Esophagus muscularis mucosa (tissue), 4 donors: ENCODE results near the gene EPSTI1. TPM values are rescaled to one million over a fixed set of nuclear protein-coding genes. Genes with fewer than 3 reads are reported as not detected.

Experiments used
- DNase-seq: peaks from one replicate; pipeline ENCODE4 v3.0.0-alpha.2; 2017; ENCODE audit errors: extremely low spot score
- H3K27ac ChIP-seq, 4 donors: fragments of 200-600 bp; sonication (generic); replicated peaks in 1 of 4; 1 replicate in 3 of 4; 2 replicates in 1 of 4; pipeline ENCODE4 v1.5.1; 2016 to 2019; ENCODE audit warnings: mild to moderate bottlenecking in 1 of 4
- H3K27me3 ChIP-seq, 4 donors: fragments of 200-600 bp; sonication (generic); one replicate each; pipeline versions ENCODE4 v1.5.1 to v1.6.0; 2016 to 2019
- H3K36me3 ChIP-seq, 4 donors: fragments of 200-600 bp; sonication (generic); one replicate each; pipeline ENCODE4 v1.5.1; 2016 to 2019
- H3K4me1 ChIP-seq, 4 donors: fragments of 200-600 bp; sonication (generic); one replicate each; pipeline ENCODE4 v1.5.1; 2016 to 2019
- H3K4me3 ChIP-seq, 4 donors: fragments of 200-600 bp; sonication (generic); 1 replicate in 2 of 4; 2 replicates in 2 of 4; pipeline ENCODE4 v1.5.1; 2016 to 2019; ENCODE audit warnings: mild to moderate bottlenecking in 4 of 4, moderate library complexity in 1 of 4
- H3K9me3 ChIP-seq, 4 donors: fragments of 200-600 bp; sonication (generic); 1 replicate in 3 of 4; 2 replicates in 1 of 4; pipeline ENCODE4 v1.5.1; 2016 to 2019
- EP300 ChIP-seq: sonication (generic); formaldehyde crosslinking; IDR thresholded peaks from one replicate; pipeline ENCODE4 v1.6.1; 2017; ENCODE audit warnings: antibody characterized with exemption
- POLR2A ChIP-seq: fragments of 450-650 bp; IDR thresholded peaks from one replicate; pipeline ENCODE4 v1.6.1; 2017; ENCODE audit warnings: antibody characterized with exemption, moderate library complexity, mild to moderate bottlenecking, low read depth
- POLR2AphosphoS5 ChIP-seq, 2 donors: sonication (generic); formaldehyde crosslinking; IDR thresholded peaks; one replicate each; pipeline ENCODE4 v1.6.1; 2017; ENCODE audit warnings: antibody characterized with exemption in 2 of 2
- WGBS: methylation state at CpG from one replicate; pipeline ENCODE4 v1.1.5; 2018; 5-methylcytosine and 5-hydroxymethylcytosine counted together
- intact Hi-C: fragments of 100-400 bp; cut with DNase I; formaldehyde crosslinking; loops from one replicate; pipeline ENCODE4 v1.15.1; 2023
- total RNA-seq, 4 donors: library from RNA; depleted of rRNA; stranded (reverse); fragments of >200 nt; gene quantifications; one replicate each; pipeline versions ENCODE4 v1.1.0 to v1.2.1, GENCODE V29; 2016
- TF ChIP-seq, protein P1 (sequence below), 3 experiments: fragments of 200-600 bp in 2 of 3; fragments of 450-650 bp in 1 of 3; sonication (generic) in 2 of 3; IDR thresholded peaks; one replicate each; pipeline ENCODE4 v1.5.1; 2017 to 2019; ENCODE audit warnings: antibody characterized with exemption in 3 of 3, mild to moderate bottlenecking in 2 of 3, moderate library complexity in 1 of 3

The EPSTI1 gene
- total RNA-seq, 4 donors from 2014 or later: 4.6 to 16.3 (median 9.6) TPM

DNA sequence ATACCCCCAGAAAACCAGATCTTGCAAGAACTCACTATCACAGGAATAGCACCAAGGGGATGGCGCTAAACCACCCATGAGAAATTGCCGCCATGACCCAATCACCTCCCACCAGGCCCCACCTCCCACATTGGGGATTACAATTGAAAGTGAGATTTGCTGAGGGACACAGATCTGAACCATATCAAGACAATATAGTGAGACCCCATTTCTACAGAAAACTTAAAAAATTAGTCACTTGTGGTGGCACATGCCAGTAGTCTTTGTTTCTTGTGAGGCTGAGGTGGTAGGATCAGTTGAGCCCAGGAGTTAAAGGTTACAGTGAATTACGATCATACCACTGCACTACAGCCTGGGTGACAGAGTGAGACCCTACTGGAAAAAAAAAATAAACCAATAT, 41.0 kb upstream of the EPSTI1 start:
- no peak for TF ChIP-seq POLR2AphosphoS5 (IDR thresholded peaks at IDR 0.05)
- TF ChIP-seq, protein P1, sequence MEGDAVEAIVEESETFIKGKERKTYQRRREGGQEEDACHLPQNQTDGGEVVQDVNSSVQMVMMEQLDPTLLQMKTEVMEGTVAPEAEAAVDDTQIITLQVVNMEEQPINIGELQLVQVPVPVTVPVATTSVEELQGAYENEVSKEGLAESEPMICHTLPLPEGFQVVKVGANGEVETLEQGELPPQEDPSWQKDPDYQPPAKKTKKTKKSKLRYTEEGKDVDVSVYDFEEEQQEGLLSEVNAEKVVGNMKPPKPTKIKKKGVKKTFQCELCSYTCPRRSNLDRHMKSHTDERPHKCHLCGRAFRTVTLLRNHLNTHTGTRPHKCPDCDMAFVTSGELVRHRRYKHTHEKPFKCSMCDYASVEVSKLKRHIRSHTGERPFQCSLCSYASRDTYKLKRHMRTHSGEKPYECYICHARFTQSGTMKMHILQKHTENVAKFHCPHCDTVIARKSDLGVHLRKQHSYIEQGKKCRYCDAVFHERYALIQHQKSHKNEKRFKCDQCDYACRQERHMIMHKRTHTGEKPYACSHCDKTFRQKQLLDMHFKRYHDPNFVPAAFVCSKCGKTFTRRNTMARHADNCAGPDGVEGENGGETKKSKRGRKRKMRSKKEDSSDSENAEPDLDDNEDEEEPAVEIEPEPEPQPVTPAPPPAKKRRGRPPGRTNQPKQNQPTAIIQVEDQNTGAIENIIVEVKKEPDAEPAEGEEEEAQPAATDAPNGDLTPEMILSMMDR (IDR thresholded peaks at IDR 0.05): no peak
- TF ChIP-seq EP300: no peak
- no peak for TF ChIP-seq POLR2A
- no peak for DNase-seq
- H3K9me3 ChIP-seq: no peaks in the 10 kb centered on the region
- peaks cover 17 to 29% (median 18%) of the 10 kb centered on the region in 4 donors for H3K4me1 ChIP-seq
- intact Hi-C loops: no loop called here
- no peak overlapping the region for H3K27ac ChIP-seq
- H3K27me3 ChIP-seq: no peaks in the 10 kb centered on the region
- no peak overlapping the region for H3K4me3 ChIP-seq
- H3K36me3 ChIP-seq: peaks cover 3 to 7% (median 5%) of the 10 kb centered on the region in 4 donors
- 92% methylated on average over 3 of the region's 3 CpGs for WGBS

DNA sequence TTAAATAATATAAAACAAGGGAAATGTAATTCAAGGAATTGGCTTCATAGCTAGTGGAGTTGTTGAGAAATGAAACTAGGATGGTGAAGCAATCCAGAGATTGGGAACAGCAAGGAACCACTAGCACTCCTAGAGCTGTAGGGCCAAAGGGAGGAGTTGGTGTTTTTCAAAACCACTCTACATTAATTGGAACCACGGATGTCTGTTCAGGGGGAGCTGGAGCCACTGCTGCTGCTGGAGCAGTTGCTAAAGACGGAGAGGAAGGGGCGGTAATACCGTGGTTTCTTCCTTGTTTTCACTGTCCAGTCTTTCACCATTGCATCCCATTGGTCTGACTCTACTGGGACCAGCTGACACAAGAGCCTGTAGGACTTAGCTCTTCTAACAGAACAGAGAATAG, 39.8 kb upstream of the EPSTI1 start:
- Histone ChIP-seq H3K9me3 (no peaks in the 10 kb centered on the region), H3K27me3 (no peaks in the 10 kb centered on the region), H3K27ac (no peak overlapping the region), H3K4me3 (no peak overlapping the region), H3K4me1 (peaks cover 14 to 30% (median 17%) of the 10 kb centered on the region in 4 donors), H3K36me3 (peaks cover 4 to 13% (median 8%) of the 10 kb centered on the region in 4 donors)
- 91% methylated on average over 4 of the region's 4 CpGs for WGBS
- intact Hi-C loops: no loop called here
- DNase-seq: no peak
- TF ChIP-seq EP300 (no peak), POLR2A (no peak)

DNA sequence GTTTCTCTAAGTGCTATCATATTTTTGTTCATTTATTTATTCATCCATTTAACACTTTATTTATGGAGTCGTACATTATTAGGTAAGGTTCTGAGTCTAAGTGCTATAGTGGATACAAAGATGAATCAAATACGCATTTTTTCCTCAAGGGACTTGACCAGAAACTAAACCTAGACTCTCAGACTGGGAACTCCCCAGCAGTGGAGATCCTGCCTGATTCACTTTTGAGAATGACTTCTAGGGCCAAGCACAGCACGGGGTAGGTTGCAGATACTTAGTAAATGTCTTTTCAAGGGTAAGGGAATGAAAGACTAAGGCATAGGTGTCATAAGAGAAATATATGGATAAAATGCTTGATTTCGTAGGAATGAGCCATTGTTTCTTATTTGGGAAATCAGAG, 38.5 kb upstream of the EPSTI1 start:
- no peaks in the 10 kb centered on the region for H3K9me3 ChIP-seq
- no peak overlapping the region for H3K27ac ChIP-seq
- H3K4me1 ChIP-seq: peaks cover 12 to 33% (median 15%) of the 10 kb centered on the region in 4 donors
- H3K36me3 ChIP-seq: peaks cover 4 to 13% (median 8%) of the 10 kb centered on the region in 4 donors
- no peak for DNase-seq
- H3K4me3 ChIP-seq: no peak overlapping the region
- TF ChIP-seq EP300 (no peak), POLR2AphosphoS5 (IDR thresholded peaks at IDR 0.05) (no peak), POLR2A (no peak)
- TF ChIP-seq, protein P1 (IDR thresholded peaks at IDR 0.05): no peak
- intact Hi-C loops: no loop called here
- WGBS: 94% methylated on average over 4 of the region's 4 CpGs
- H3K27me3 ChIP-seq: no peaks in the 10 kb centered on the region

DNA sequence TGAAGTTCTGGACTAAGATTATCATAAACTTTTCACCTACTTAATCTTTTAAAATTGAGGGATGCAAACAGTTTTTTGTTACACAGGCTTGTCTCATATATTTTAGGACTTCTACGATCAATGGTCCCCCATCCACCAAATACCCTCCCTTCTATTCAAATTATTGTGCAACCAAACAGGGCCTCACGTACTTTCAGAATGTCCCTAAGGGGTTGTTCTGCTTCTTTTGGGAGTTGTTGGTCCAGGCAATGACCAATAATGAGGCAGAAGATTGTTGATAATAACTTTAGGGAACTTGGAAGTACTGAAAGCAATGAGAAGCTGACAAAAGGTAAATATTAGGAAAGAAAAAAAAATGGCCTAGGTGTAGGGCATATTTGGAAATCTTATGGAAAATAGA, 34.2 kb upstream of the EPSTI1 start:
- Histone ChIP-seq H3K9me3 (no peaks in the 10 kb centered on the region), H3K4me1 (peaks cover 13 to 52% (median 37%) of the 10 kb centered on the region in 4 donors), H3K36me3 (peaks cover 0 to 9% (median 4%) of the 10 kb centered on the region in 4 donors), H3K27me3 (peaks cover 0 to 4% (median 0%) of the 10 kb centered on the region in 4 donors), H3K27ac (no peak overlapping the region), H3K4me3 (no peak overlapping the region)
- intact Hi-C loops: no loop called here
- no peak for DNase-seq
- 77% methylated on average over 2 of the region's 2 CpGs for WGBS
- TF ChIP-seq POLR2AphosphoS5 (IDR thresholded peaks at IDR 0.05) (no peak), EP300 (no peak), POLR2A (no peak)
- TF ChIP-seq, protein P1 (IDR thresholded peaks at IDR 0.05): no peak

DNA sequence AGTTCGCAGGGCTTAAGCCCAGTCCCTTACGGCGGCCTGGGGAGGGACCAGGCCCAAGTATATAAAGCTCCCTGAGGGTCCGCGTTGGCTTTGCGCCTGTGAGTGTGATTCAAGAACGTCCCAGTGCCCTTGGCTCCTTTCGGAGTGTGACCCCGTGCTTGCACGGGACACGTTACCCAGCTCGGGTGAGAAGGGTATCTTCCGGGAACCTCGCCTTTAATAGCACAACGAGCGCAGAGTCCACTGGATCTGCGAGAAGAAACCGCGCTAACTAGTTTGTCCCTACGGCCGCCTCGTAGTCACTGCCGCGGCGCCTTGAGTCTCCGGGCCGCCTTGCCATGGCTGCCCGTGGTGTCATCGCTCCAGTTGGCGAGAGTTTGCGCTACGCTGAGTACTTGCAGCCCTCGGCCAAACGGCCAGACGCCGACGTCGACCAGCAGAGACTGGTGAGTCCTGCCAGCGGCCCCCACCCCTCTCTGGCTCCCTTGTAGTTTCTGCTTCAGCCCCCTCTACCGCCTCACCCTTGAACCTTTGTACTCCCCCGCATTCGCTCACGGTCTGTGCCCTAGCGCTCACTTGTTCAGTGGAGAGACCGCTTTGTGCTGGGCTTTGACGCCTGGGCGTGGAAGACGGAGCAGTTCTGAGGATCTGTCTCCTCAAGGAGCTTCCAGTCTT, 31.4 kb upstream of the EPSTI1 start, which contains the start of gene DNAJC15:
TSS of gene DNAJC15 (plus strand) at position 298 of the 675 bp plus-strand sequence. CDS start at position 339, 41 bp downstream.
- H3K27me3 ChIP-seq: peaks cover 0 to 4% (median 0%) of the 10 kb centered on the region in 4 donors
- 3% methylated on average over 23 of the region's 48 CpGs for whole genome bisulfite sequencing
- peak within 1 kb of the TSS; percentile 61 to 80 (median 68) for H3K4me3 ChIP-seq
- DNase-seq: peak; percentile 94
- no peaks in the 10 kb centered on the region for H3K9me3 ChIP-seq
- peaks cover 0 to 9% (median 4%) of the 10 kb centered on the region in 4 donors for H3K36me3 ChIP-seq
- TF ChIP-seq, protein P1 (IDR thresholded peaks at IDR 0.05): peak in 1 of 3 experiments; percentile 3
- TF ChIP-seq POLR2AphosphoS5 (IDR thresholded peaks at IDR 0.05): peak; percentile 78 to 84
- peak; percentile 35 for TF ChIP-seq EP300
- TF ChIP-seq POLR2A: no peak
- H3K27ac ChIP-seq: peak within 1 kb of the TSS; percentile 78 to 85 (median 84)
- H3K4me1 ChIP-seq: peaks cover 13 to 42% (median 37%) of the 10 kb centered on the region in 4 donors
- intact Hi-C loops: loop anchor here (2.0 kb wide), 1 partner anchor 53 kb away; no protein-coding TSS in a partner anchor
